GM19035 (cell line): Measurements from ENCODE around the gene ADARB2.

Experiments used
- ATAC-seq: cut with Tn5 transposase; IDR thresholded peaks from one replicate; pipeline ENCODE4 v1.9.1; 2021; ENCODE audit not compliant: unreplicated experiment

Gene ADARB2

GRCh38 chr10:1185911-1186682, 551.2 kb downstream of the ADARB2 start:
- ATAC-seq, result no peak

GRCh38 chr10:1184541-1185430, 552.5 kb downstream of the ADARB2 start:
- no peak for ATAC-seq

GRCh38 chr10:1183701-1184100, 553.6 kb downstream of the ADARB2 start:
- no peak for ATAC-seq

- no peak for ATAC-seq
Measured at GRCh38 chr10:1183033-1183396, 554.3 kb downstream of the ADARB2 start.

- no peak for ATAC-seq
Measured at GRCh38 chr10:1182280-1183032, 554.9 kb downstream of the ADARB2 start.

- ATAC-seq, result no peak
Measured at GRCh38 chr10:1180836-1181235, 556.5 kb downstream of the ADARB2 start.

- no peak for ATAC-seq
Measured at GRCh38 chr10:1180071-1180730, 557.1 kb downstream of the ADARB2 start.

- no peak for ATAC-seq
Measured at GRCh38 chr10:1179346-1180070, 557.8 kb downstream of the ADARB2 start.

GRCh38 chr10:1178506-1178905, 558.8 kb downstream of the ADARB2 start:
- no peak for ATAC-seq

- ATAC-seq, result no peak
Measured at GRCh38 chr10:1177936-1178335, 559.4 kb downstream of the ADARB2 start.

- no peak for ATAC-seq
Measured at GRCh38 chr10:1175956-1176565, 561.3 kb downstream of the ADARB2 start.

GRCh38 chr10:1174022-1174421, 563.3 kb downstream of the ADARB2 start:
- ATAC-seq, result no peak

- no peak for ATAC-seq
Measured at GRCh38 chr10:1173091-1173490, 564.2 kb downstream of the ADARB2 start.

GRCh38 chr10:1172256-1172984, 564.9 kb downstream of the ADARB2 start:
- no peak for ATAC-seq

- no peak for ATAC-seq
Measured at GRCh38 chr10:1171586-1171985, 565.7 kb downstream of the ADARB2 start.

GRCh38 chr10:1171182-1171581, 566.1 kb downstream of the ADARB2 start:
- no peak for ATAC-seq

- ATAC-seq, result no peak
Measured at GRCh38 chr10:1170867-1171180, 566.5 kb downstream of the ADARB2 start.

- no peak for ATAC-seq
Measured at GRCh38 chr10:1169981-1170866, 567.1 kb downstream of the ADARB2 start.
